Fibroblast of lung (primary cell): Measurements from ENCODE around the gene OPTC.

Experiments
- EZH2 ChIP-seq: IDR thresholded peaks from 2 replicates; pipeline ENCODE4 v1.5.1; 2012; ENCODE audit warnings: low read length, control low read depth, mild to moderate bottlenecking; ENCODE audit errors: missing control alignments
- TF ChIP-seq, protein P1 (sequence below), 2 donors: IDR thresholded peaks in 1 of 2; conservative IDR thresholded peaks in 1 of 2; 1 replicate in 1 of 2; 2 replicates in 1 of 2; pipeline ENCODE4 v1.5.1; 2011 to 2012; ENCODE audit warnings: low read length in 2 of 2, control low read depth in 1 of 2, inconsistent platforms in 1 of 2, low read depth in 1 of 2, mild to moderate bottlenecking in 1 of 2

DNA sequence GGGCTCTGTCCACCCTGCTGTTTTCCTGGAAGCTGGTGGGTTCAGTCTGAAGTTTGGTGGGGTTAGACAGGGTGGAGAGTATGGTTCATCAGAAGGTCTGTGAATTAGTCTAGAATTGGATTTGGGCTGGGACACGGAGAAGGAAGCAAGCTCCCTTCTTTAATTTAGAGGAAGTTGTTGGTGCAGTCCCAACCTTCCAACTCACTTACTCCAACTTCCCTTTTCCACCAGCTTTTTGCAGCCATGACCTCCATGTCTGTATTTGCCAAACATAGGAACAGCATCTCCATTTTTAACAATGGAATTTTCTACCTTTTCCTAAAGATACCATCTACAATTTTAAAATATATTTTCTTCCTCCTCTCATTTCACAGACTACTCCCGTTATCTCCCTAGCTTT, 46.8 kb upstream of the OPTC start:
- TF ChIP-seq, protein P1, sequence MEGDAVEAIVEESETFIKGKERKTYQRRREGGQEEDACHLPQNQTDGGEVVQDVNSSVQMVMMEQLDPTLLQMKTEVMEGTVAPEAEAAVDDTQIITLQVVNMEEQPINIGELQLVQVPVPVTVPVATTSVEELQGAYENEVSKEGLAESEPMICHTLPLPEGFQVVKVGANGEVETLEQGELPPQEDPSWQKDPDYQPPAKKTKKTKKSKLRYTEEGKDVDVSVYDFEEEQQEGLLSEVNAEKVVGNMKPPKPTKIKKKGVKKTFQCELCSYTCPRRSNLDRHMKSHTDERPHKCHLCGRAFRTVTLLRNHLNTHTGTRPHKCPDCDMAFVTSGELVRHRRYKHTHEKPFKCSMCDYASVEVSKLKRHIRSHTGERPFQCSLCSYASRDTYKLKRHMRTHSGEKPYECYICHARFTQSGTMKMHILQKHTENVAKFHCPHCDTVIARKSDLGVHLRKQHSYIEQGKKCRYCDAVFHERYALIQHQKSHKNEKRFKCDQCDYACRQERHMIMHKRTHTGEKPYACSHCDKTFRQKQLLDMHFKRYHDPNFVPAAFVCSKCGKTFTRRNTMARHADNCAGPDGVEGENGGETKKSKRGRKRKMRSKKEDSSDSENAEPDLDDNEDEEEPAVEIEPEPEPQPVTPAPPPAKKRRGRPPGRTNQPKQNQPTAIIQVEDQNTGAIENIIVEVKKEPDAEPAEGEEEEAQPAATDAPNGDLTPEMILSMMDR (conservative IDR thresholded peaks at IDR 0.05 in 1 of 2, IDR thresholded peaks at IDR 0.05 in 1 of 2; ENCODE audit: low read depth in 1 of 2, low read length in 2 of 2), result no peak
- no peak for TF ChIP-seq EZH2
